Upper lobe of right lung (tissue), 1 donor: ENCODE measurements around the gene CYP4F22. TPM values are rescaled to one million over a fixed set of nuclear protein-coding genes. Genes with fewer than 3 reads are reported as not detected.

Experiments
- ATAC-seq: fragments of 200-7000 bp; cut with Tn5 transposase; one replicate; pipeline ENCODE4 v1.9.1; 2020; ENCODE audit warnings: mild to moderate bottlenecking, moderate library complexity
- DNase-seq: peaks from one replicate; pipeline ENCODE4 v3.0.0-alpha.2; 2020
- H3K27ac ChIP-seq: fragments of 200-600 bp; one replicate; pipeline ENCODE4 v1.8.0; 2022
- H3K27me3 ChIP-seq: fragments of 200-600 bp; one replicate; pipeline ENCODE4 v1.8.0; 2022; ENCODE audit warnings: mild to moderate bottlenecking
- H3K36me3 ChIP-seq: fragments of 200-600 bp; one replicate; pipeline ENCODE4 v1.8.0; 2022
- H3K4me1 ChIP-seq: fragments of 200-600 bp; one replicate; pipeline ENCODE4 v1.8.0; 2022
- H3K4me3 ChIP-seq: fragments of 200-600 bp; one replicate; pipeline ENCODE4 v1.8.0; 2022; ENCODE audit warnings: mild to moderate bottlenecking
- H3K9me3 ChIP-seq: fragments of 200-600 bp; one replicate; pipeline ENCODE4 v1.8.0; 2022
- CTCF ChIP-seq: fragments of 200-600 bp; IDR thresholded peaks from one replicate; pipeline ENCODE4 v1.8.0; 2022; ENCODE audit warnings: antibody characterized with exemption
- intact Hi-C: fragments of 100-400 bp; cut with DNase I; formaldehyde crosslinking; loops from one replicate; pipeline ENCODE4 v1.11.0; 2022
- total RNA-seq: library from RNA; stranded (reverse); fragmentation: NEBNext Ultra II Directional; extraction: Animal tissue kit (Norgen Biotek cat#: 25700); gene quantifications from one replicate; pipeline ENCODE4 v1.2.1, GENCODE V29; 2021
- donor health status: DM: no; HTN: yes; CAD: no; lungs with severe emphysema.

The CYP4F22 gene
- total RNA-seq, 1 donor from 2014 or later, result not detected

- Histone ChIP-seq H3K27me3 (no peaks in the 10 kb centered on the region), H3K9me3 (no peaks in the 10 kb centered on the region), H3K27ac (no peak overlapping the region), H3K36me3 (no peaks in the 10 kb centered on the region), H3K4me3 (no peak overlapping the region), H3K4me1 (no peaks in the 10 kb centered on the region)
- no peak for ATAC-seq
- no peak for TF ChIP-seq CTCF
- intact Hi-C loops, result no loop called here
- DNase-seq, result no peak
These were observed 31.3 kb downstream of the CYP4F22 start for GRCh38 chr19:15539638-15540037.

GRCh38 chr19:15540435-15540834 is 32.1 kb downstream of the CYP4F22 start:
- Histone ChIP-seq H3K36me3 (no peaks in the 10 kb centered on the region), H3K27me3 (no peaks in the 10 kb centered on the region), H3K4me3 (no peak overlapping the region), H3K27ac (no peak overlapping the region), H3K4me1 (no peaks in the 10 kb centered on the region), H3K9me3 (no peaks in the 10 kb centered on the region)
- DNase-seq, result no peak
- no peak for TF ChIP-seq CTCF
- intact Hi-C loops, result no loop called here
- no peak for ATAC-seq

- DNase-seq (no peak), ATAC-seq (no peak)
- no peaks in the 10 kb centered on the region for H3K4me1 ChIP-seq
- no peak for TF ChIP-seq CTCF
- no peak overlapping the region for H3K4me3 ChIP-seq
- H3K27ac ChIP-seq, result no peak overlapping the region
- intact Hi-C loops, result no loop called here
- H3K36me3 ChIP-seq, result no peaks in the 10 kb centered on the region
- H3K27me3 ChIP-seq, result no peaks in the 10 kb centered on the region
- no peaks in the 10 kb centered on the region for H3K9me3 ChIP-seq
These were observed 36.0 kb downstream of the CYP4F22 start for GRCh38 chr19:15544283-15544682.

GRCh38 chr19:15544970-15545369 is 36.6 kb downstream of the CYP4F22 start:
- intact Hi-C loops, result no loop called here
- no peak for ATAC-seq
- no peak for DNase-seq
- Histone ChIP-seq H3K27ac (no peak overlapping the region), H3K9me3 (no peaks in the 10 kb centered on the region), H3K4me1 (no peaks in the 10 kb centered on the region), H3K4me3 (no peak overlapping the region), H3K36me3 (no peaks in the 10 kb centered on the region), H3K27me3 (peaks cover 2% of the 10 kb centered on the region)
- no peak for TF ChIP-seq CTCF

- intact Hi-C loops, result no loop called here
- H3K27me3 ChIP-seq, result peaks cover 11% of the 10 kb centered on the region
- no peak for TF ChIP-seq CTCF
- no peak overlapping the region for H3K27ac ChIP-seq
- H3K4me3 ChIP-seq, result no peak overlapping the region
- H3K9me3 ChIP-seq, result no peaks in the 10 kb centered on the region
- no peaks in the 10 kb centered on the region for H3K36me3 ChIP-seq
- DNase-seq, result no peak
- no peak for ATAC-seq
- H3K4me1 ChIP-seq, result peaks cover 6% of the 10 kb centered on the region
These were observed 40.3 kb downstream of the CYP4F22 start for GRCh38 chr19:15548648-15549047.

GRCh38 chr19:15549581-15549980 is 41.3 kb downstream of the CYP4F22 start:
- intact Hi-C loops, result no loop called here
- no peak for TF ChIP-seq CTCF
- Histone ChIP-seq H3K4me1 (peaks cover 6% of the 10 kb centered on the region), H3K36me3 (no peaks in the 10 kb centered on the region), H3K27me3 (peaks cover 16% of the 10 kb centered on the region), H3K9me3 (no peaks in the 10 kb centered on the region), H3K27ac (no peak overlapping the region), H3K4me3 (no peak overlapping the region)
- DNase-seq (no peak), ATAC-seq (no peak)
